Measurements from ENCODE around the gene TECTA. TPM values are rescaled to one million over a fixed set of nuclear protein-coding genes. Genes with fewer than 3 reads are reported as not detected.
"Not testable (repeated sequence)": the region's sequence is repeated elsewhere in the genome, so short reads cannot be mapped to it uniquely, and the experiment has no call there.

Gene TECTA
- polyA plus RNA-seq, 1 of the 3 experiments (the other 2 are of a cell fraction) = 0.58 TPM

GRCh38 chr11:121163658-121164308, 62.7 kb downstream of the TECTA start:
- H3K27ac ChIP-seq (ENCODE audit: low read depth in 2 of 2, low read length in 1 of 2) = no peak overlapping the region
- CTCF ChIA-PET = interaction anchor here (0.9 to 2.5 kb wide), 2 partner anchors 28 to 31 kb away, joined by 3 to 12 read pairs; no protein-coding TSS in a partner anchor
- H3K27me3 ChIP-seq (ENCODE audit: insufficient read depth) = no peaks in the 10 kb centered on the region
- WGBS (ENCODE audit: low lambda C conversion rate) = 39% methylated on average over 6 of the region's 6 CpGs
- TF ChIP-seq MEF2A (IDR thresholded peaks at IDR 0.05; ENCODE audit: borderline replicate concordance, low read depth) (no peak), TEAD4 (IDR thresholded peaks at IDR 0.05; ENCODE audit: borderline replicate concordance, insufficient read depth) (no peak), CHD2 (IDR thresholded peaks at IDR 0.05; ENCODE audit: low read length, partially characterized antibody) (no peak), REST (IDR thresholded peaks at IDR 0.05; ENCODE audit: low read depth, low read length) (no peak), SIN3A (IDR thresholded peaks at IDR 0.05; ENCODE audit: borderline replicate concordance, low read depth, low read length) (no peak), FOSL2 (IDR thresholded peaks at IDR 0.05; ENCODE audit: borderline replicate concordance, low read depth) (no peak), TAF1 (IDR thresholded peaks at IDR 0.05; ENCODE audit: borderline replicate concordance, low read depth, low read length) (no peak), POLR2AphosphoS5 (IDR thresholded peaks at IDR 0.05; ENCODE audit: low read depth, low read length) (no peak), EP300 (IDR thresholded peaks at IDR 0.05; ENCODE audit: borderline replicate concordance in 1 of 2, low read depth in 1 of 2, low read length in 1 of 2) (no peak), NFIC (IDR thresholded peaks at IDR 0.05; ENCODE audit: borderline replicate concordance) (no peak), RAD21 (IDR thresholded peaks at IDR 0.05; ENCODE audit: low read length) (no peak), RCOR1 (IDR thresholded peaks at IDR 0.05; ENCODE audit: low read length) (no peak), TCF12 (IDR thresholded peaks at IDR 0.05) (no peak), GABPA (IDR thresholded peaks at IDR 0.05; ENCODE audit: low read depth) (no peak), FOXJ3 (CRISPR knock-in tag; IDR thresholded peaks at IDR 0.05) (no peak)
- TF ChIP-seq, protein P1, sequence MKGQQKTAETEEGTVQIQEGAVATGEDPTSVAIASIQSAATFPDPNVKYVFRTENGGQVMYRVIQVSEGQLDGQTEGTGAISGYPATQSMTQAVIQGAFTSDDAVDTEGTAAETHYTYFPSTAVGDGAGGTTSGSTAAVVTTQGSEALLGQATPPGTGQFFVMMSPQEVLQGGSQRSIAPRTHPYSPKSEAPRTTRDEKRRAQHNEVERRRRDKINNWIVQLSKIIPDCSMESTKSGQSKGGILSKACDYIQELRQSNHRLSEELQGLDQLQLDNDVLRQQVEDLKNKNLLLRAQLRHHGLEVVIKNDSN (IDR thresholded peaks at IDR 0.05; ENCODE audit: borderline replicate concordance, low read depth) = no peak
- TF ChIP-seq, protein P2, sequence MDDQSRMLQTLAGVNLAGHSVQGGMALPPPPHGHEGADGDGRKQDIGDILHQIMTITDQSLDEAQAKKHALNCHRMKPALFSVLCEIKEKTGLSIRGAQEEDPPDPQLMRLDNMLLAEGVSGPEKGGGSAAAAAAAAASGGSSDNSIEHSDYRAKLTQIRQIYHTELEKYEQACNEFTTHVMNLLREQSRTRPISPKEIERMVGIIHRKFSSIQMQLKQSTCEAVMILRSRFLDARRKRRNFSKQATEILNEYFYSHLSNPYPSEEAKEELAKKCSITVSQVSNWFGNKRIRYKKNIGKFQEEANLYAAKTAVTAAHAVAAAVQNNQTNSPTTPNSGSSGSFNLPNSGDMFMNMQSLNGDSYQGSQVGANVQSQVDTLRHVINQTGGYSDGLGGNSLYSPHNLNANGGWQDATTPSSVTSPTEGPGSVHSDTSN (IDR thresholded peaks at IDR 0.05) = no peak
- DNase-seq = no peak
- no peaks in the 10 kb centered on the region for H3K9me3 ChIP-seq
- no peak overlapping the region for H3K4me3 ChIP-seq (ENCODE audit: low read depth in 2 of 2, low read length in 1 of 2)
- H3K79me2 ChIP-seq (ENCODE audit: insufficient read depth) = no peaks in the 10 kb centered on the region
- no peak overlapping the region for H2AFZ ChIP-seq (ENCODE audit: low read depth)
- H3K9ac ChIP-seq = no peak overlapping the region
- POLR2A ChIA-PET = no interaction called here
- H4K20me1 ChIP-seq (ENCODE audit: insufficient read depth) = no peaks in the 10 kb centered on the region
- no peak overlapping the region for H3K4me2 ChIP-seq
- H3K36me3 ChIP-seq (replicated peaks in 1 of 2; ENCODE audit: control insufficient read depth in 1 of 2, insufficient read depth in 2 of 2, low read length in 1 of 2) = no peaks in the 10 kb centered on the region
- H3K9me2 ChIP-seq = no peaks in the 10 kb centered on the region
- no peaks in the 10 kb centered on the region for H3F3A ChIP-seq (replicated peaks; ENCODE audit: insufficient read depth)
- H3K4me1 ChIP-seq (ENCODE audit: control insufficient read depth in 1 of 2, insufficient read depth in 2 of 2, low read depth in 1 of 2, low read length in 1 of 2) = no peaks in the 10 kb centered on the region

- H3K4me1 ChIP-seq (ENCODE audit: control insufficient read depth in 1 of 2, insufficient read depth in 2 of 2, low read depth in 1 of 2, low read length in 1 of 2); H3K27ac ChIP-seq (ENCODE audit: low read depth in 2 of 2, low read length in 1 of 2); H3K9me2 ChIP-seq; H3K9me3 ChIP-seq; H3K4me2 ChIP-seq; H3K36me3 ChIP-seq (replicated peaks in 1 of 2; ENCODE audit: control insufficient read depth in 1 of 2, insufficient read depth in 2 of 2, low read length in 1 of 2); H4K20me1 ChIP-seq (ENCODE audit: insufficient read depth); POLR2A ChIA-PET; H3F3A ChIP-seq (replicated peaks; ENCODE audit: insufficient read depth); H3K4me3 ChIP-seq (ENCODE audit: low read depth in 2 of 2, low read length in 1 of 2); H3K27me3 ChIP-seq (ENCODE audit: insufficient read depth); H3K9ac ChIP-seq; H2AFZ ChIP-seq (ENCODE audit: low read depth); CTCF ChIA-PET; H3K79me2 ChIP-seq (ENCODE audit: insufficient read depth); DNase-seq: not testable (repeated sequence)
- 69% methylated on average over 6 of the region's 10 CpGs for WGBS (ENCODE audit: low lambda C conversion rate)
These were observed 76.6 kb downstream of the TECTA start for GRCh38 chr11:121177629-121178028.
